GM10248 (cell line): ENCODE results near the gene HSPA12B.

ENCODE experiments used
- CTCF ChIA-PET: fragments of 300-600 bp; sonication (Branson Sonifier 250); formaldehyde crosslinking; extraction: SDS; loops from one replicate; lab custom pipeline; 2021; ENCODE audit warnings: antibody characterized with exemption; lab: Yijun Ruan, JAX
- POLR2A ChIA-PET: fragments of 350-650 bp; sonication (Branson Sonifier 250); formaldehyde crosslinking; extraction: SDS; loops from one replicate; lab custom pipeline; 2020; ENCODE audit warnings: antibody characterized with exemption; lab: Yijun Ruan, JAX
- DNase-seq: peaks from one replicate; pipeline ENCODE4 v3.0.0; 2012; ENCODE audit errors: extremely low spot score
- CTCF ChIP-seq: IDR thresholded peaks from 2 replicates; pipeline ENCODE4 v1.5.1; 2012; ENCODE audit warnings: mild to moderate bottlenecking, low read depth; ENCODE audit errors: extremely low read depth, missing control alignments, control extremely low read depth

HSPA12B gene

DNA sequence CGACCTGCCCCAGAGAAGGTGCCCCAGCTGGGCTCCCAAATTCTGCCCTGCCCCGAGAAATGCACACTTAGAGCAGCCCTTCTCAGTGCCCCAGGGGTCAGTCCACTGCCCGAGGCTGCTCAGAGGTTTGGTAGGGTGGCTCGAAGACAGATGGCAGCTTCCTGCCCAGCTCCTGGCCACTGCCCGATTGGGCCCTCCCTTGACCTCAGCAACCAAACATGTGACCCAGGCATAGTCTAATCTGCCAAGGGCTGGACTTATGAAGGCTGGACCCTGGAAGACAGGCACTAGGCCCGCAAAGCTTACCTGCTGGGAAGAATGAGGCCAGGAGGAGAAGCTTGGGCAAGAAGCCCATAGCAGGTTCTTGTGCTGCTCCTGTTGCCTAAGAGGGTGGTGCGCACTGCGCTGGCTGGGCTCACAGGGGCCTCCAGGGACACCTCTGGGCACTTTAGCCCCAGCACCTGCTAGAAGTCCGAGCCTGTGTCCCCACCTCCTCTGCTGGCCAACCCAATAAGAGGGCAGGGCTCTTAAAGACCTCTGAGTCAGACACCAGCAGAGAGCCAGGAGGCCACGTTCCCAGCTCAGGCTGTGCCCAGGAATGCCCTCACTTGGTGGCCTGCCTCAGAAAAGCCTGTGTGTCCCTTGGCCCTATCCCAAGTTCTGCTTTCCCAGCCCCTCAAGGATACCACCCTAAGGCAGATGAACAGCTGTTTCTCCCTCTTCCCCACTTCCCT is 25.5 kb upstream of the HSPA12B start:
- no peak for DNase-seq
- ChIA-PET CTCF (interaction anchor here (1.5 to 5.5 kb wide), 4 partner anchors 9 to 144 kb away, joined by 3 to 69 read pairs (median 9); no protein-coding TSS in a partner anchor), POLR2A (interaction anchor here (0.6 kb wide), 2 partner anchors 54 to 147 kb away, joined by 4 to 9 read pairs; no protein-coding TSS in a partner anchor)
- no peak for TF ChIP-seq CTCF

DNA sequence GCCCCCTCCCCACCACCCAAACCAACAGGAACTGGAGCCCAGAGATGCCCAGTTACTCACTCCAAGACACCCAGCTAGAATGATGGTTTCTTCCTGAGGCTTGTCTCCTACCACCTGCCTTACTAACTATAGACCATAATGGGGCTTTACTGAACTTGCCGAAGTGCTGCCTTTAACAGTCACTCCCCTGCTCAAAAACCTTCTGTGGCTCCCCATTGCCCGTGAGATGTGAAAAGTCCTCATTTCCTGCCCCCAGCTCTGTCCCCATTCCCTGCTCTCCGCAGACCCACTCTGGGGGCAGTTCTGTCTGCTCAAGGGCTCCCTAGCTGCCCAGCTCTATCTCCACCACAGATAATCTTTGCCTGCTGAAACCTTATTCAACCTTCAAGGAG is 25.0 kb upstream of the HSPA12B start:
- POLR2A ChIA-PET = interaction anchor here (0.6 kb wide), 2 partner anchors 54 to 945 kb away, joined by 3 to 9 read pairs; no protein-coding TSS in a partner anchor
- CTCF ChIA-PET = interaction anchor here (0.9 to 5.5 kb wide), 5 partner anchors 9 to 145 kb away, joined by 3 to 69 read pairs (median 9); no protein-coding TSS in a partner anchor
- no peak for DNase-seq
- no peak for TF ChIP-seq CTCF

DNA sequence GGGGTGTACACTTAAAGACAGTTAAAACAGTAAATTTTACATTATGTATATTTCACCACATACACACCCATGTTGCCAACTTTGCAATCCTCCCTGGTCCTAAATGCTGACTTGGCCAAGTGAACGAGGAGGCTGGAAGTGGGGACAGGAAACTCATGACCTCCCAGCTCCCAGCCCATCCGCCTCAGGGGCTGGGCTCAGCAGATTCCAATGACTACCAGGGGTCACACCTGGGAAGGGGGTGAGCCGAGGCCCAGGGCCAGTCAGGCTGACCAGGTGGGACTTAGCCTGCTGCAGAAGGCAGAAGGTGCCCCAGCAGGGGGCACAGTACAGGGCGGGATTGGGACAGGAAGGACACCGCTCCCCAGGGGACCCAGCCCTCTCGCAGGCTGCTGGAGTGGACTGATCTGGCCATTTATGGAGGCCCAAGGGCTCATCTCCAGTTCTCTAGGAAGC is 22.4 kb upstream of the HSPA12B start:
- POLR2A ChIA-PET = no interaction called here

DNA sequence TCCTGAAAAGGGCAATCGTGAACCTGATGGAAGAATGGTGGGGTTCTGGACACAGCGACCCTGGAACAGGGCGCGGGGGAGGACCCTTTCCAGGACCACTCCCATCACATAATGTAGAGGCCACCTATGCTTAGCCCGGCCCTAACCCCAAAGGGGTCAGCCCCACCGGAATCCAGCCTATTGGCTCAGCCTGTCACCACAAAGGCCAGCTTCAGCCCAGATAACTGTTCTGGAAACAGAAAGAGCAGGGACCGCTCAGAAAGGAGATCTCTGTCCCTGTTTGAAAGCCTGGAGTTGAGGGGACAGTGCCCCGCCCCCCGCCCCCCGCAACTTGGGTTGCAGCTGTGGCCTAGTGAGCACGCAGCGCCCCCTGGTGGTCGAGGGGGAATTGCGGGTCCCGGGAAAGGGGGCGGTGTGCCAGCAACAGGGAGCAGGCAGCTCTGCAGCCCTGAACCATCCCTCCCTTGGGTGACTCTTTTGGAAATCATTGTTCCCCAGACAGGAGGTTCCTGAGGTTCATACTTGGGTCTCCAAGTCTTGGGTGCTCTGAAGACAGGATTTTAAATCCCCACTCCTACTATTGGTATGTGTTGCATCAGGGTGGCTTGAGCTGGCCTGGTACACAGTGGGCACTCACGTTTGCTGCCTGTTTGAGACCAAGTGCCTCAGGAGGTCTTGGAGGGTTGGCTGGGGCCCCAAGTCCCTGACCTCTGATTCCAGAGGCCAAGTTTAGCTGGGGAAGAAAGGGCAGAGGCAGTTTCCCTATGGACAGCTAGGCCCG is 21.6 kb upstream of the HSPA12B start:
- TF ChIP-seq CTCF = peak; percentile 96
- ChIA-PET POLR2A (no interaction called here), CTCF (interaction anchor here (0.6 to 5.5 kb wide), 43 partner anchors 9 to 500 kb away, joined by 3 to 69 read pairs (median 4); partner anchors contain the start of gene ADISSP)
- peak; percentile 89 for DNase-seq

More for the DNA sequence above, 22.4 kb upstream of the HSPA12B start:
- CTCF ChIA-PET = interaction anchor here (0.6 to 5.5 kb wide), 28 partner anchors 10 to 501 kb away, joined by 3 to 69 read pairs (median 5); partner anchors contain the start of gene ADISSP
- TF ChIP-seq CTCF = no peak
- DNase-seq = no peak

- TF ChIP-seq CTCF = no peak
- ChIA-PET POLR2A (no interaction called here), CTCF (interaction anchor here (0.7 to 5.5 kb wide), 38 partner anchors 8 to 494 kb away, joined by 3 to 69 read pairs (median 4); partner anchors contain the start of gene ADISSP)
- no peak for DNase-seq
These were observed 21.0 kb upstream of the HSPA12B start for GRCh38 chr20:3711484-3711941.
